ENCODE results near the gene VNN1.

Gene VNN1

DNA sequence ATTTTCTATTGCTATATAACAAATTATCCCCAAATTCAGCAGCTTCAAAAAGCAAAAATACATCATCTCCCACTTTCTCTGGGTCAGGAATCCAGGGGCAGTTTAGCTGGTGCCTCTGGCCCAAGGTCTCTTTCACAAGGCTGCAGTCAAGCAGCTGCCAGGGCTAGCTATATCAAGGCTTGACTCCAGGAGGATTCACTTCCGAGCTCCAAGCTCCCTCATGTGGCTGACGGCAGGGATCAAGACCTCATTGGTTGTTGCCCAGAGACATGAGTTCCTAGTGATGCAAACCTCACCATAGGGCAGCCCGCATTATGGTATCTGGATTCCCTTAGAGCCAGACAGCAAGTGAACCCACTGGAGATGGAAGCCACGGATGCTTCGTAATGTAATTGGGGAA lies 1.3 kb upstream of the VNN1 start:
- TF ChIP-seq, protein P1, sequence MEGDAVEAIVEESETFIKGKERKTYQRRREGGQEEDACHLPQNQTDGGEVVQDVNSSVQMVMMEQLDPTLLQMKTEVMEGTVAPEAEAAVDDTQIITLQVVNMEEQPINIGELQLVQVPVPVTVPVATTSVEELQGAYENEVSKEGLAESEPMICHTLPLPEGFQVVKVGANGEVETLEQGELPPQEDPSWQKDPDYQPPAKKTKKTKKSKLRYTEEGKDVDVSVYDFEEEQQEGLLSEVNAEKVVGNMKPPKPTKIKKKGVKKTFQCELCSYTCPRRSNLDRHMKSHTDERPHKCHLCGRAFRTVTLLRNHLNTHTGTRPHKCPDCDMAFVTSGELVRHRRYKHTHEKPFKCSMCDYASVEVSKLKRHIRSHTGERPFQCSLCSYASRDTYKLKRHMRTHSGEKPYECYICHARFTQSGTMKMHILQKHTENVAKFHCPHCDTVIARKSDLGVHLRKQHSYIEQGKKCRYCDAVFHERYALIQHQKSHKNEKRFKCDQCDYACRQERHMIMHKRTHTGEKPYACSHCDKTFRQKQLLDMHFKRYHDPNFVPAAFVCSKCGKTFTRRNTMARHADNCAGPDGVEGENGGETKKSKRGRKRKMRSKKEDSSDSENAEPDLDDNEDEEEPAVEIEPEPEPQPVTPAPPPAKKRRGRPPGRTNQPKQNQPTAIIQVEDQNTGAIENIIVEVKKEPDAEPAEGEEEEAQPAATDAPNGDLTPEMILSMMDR (conservative IDR thresholded peaks at IDR 0.05; ENCODE audit: low read length) = no peak
- TF ChIP-seq EZH2phosphoT487 (IDR thresholded peaks at IDR 0.05; ENCODE audit: borderline replicate concordance) = no peak
- no peaks in the 10 kb centered on the region for H3K27me3 ChIP-seq (ENCODE audit: insufficient read depth, low read length, poor library complexity, severe bottlenecking)
- no peaks in the 10 kb centered on the region for H4K20me1 ChIP-seq (ENCODE audit: insufficient read depth, low read length, poor library complexity, severe bottlenecking)
- no peak overlapping the region for H2AFZ ChIP-seq (ENCODE audit: low read length)
- no peaks in the 10 kb centered on the region for H3K9me2 ChIP-seq (replicated peaks; ENCODE audit: low read depth, low read length)
- no peaks in the 10 kb centered on the region for H3K9me3 ChIP-seq (ENCODE audit: insufficient read depth, low read depth, low read length)
- H3F3A ChIP-seq (ENCODE audit: low read depth) = no peaks in the 10 kb centered on the region
- H3K79me2 ChIP-seq (ENCODE audit: insufficient read depth, low read length) = no peaks in the 10 kb centered on the region
- no peaks in the 10 kb centered on the region for H3K4me1 ChIP-seq (ENCODE audit: insufficient read depth, low read length, poor library complexity, severe bottlenecking)
- H3K4me3 ChIP-seq (ENCODE audit: low read length, poor library complexity, severe bottlenecking) = no peak overlapping the region
- H3K4me2 ChIP-seq (ENCODE audit: low read depth, low read length, poor library complexity, severe bottlenecking) = no peak overlapping the region
- H3K36me3 ChIP-seq (ENCODE audit: insufficient read depth, low read length) = no peaks in the 10 kb centered on the region
- no peak overlapping the region for H3K9ac ChIP-seq (ENCODE audit: low read depth, low read length, poor library complexity, severe bottlenecking)

DNA sequence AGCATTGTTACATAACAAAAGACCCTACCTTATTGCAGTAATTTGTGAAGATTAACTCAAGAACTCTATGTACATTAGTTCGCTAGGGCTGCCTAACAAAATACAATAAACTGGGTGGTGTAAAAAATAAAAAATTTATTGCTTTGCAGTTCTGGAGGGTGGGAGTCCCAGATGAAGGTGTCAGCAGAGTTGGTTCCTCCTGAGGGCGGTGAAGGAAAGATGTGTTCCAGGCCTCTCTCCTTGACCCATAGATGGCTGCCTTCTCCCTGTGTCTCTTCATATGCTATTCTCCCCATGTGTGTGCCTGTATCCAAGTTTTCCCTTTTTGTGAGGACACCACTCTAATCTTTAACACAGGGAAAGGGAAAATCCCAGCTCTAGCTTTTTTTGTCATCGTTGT lies 305 bp upstream of the VNN1 start:
- Histone ChIP-seq H4K20me1 (ENCODE audit: insufficient read depth, low read length, poor library complexity, severe bottlenecking) (no peaks in the 10 kb centered on the region), H3K4me3 (ENCODE audit: low read length, poor library complexity, severe bottlenecking) (no peak overlapping the region), H3K79me2 (ENCODE audit: insufficient read depth, low read length) (no peaks in the 10 kb centered on the region), H3K27me3 (ENCODE audit: insufficient read depth, low read length, poor library complexity, severe bottlenecking) (no peaks in the 10 kb centered on the region), H2AFZ (ENCODE audit: low read length) (no peak overlapping the region), H3K36me3 (ENCODE audit: insufficient read depth, low read length) (no peaks in the 10 kb centered on the region), H3K9ac (ENCODE audit: low read depth, low read length, poor library complexity, severe bottlenecking) (no peak overlapping the region), H3F3A (ENCODE audit: low read depth) (no peaks in the 10 kb centered on the region), H3K9me2 (replicated peaks; ENCODE audit: low read depth, low read length) (no peaks in the 10 kb centered on the region), H3K4me1 (ENCODE audit: insufficient read depth, low read length, poor library complexity, severe bottlenecking) (no peaks in the 10 kb centered on the region), H3K4me2 (ENCODE audit: low read depth, low read length, poor library complexity, severe bottlenecking) (no peak overlapping the region), H3K9me3 (ENCODE audit: insufficient read depth, low read depth, low read length) (no peaks in the 10 kb centered on the region)
- TF ChIP-seq EZH2phosphoT487 (IDR thresholded peaks at IDR 0.05; ENCODE audit: borderline replicate concordance) = no peak
- TF ChIP-seq, protein P1 (conservative IDR thresholded peaks at IDR 0.05; ENCODE audit: low read length) = no peak

DNA sequence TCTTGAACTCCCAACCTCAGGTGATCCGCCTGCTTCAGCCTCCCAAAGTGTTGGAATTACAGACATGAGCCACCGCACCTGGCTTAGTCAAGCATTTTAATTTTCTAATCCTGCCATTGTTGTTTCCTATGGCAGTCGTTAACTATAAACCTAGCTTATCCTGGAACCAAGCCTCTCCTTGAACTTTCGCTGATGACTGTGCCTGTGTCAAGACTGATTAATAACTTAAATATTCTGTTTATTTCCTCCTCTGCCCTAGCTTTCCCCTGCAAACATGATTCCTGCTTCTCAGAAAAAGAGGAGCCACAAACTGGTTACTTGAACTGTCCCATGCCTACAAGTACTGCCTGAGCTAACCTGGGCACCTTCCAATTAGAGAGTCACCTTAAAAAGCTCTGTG lies 1.5 kb downstream of the VNN1 start:
- Histone ChIP-seq H3K9me2 (replicated peaks; ENCODE audit: low read depth, low read length) (no peaks in the 10 kb centered on the region), H3K9ac (ENCODE audit: low read depth, low read length, poor library complexity, severe bottlenecking) (no peak overlapping the region), H4K20me1 (ENCODE audit: insufficient read depth, low read length, poor library complexity, severe bottlenecking) (no peaks in the 10 kb centered on the region), H3K4me3 (ENCODE audit: low read length, poor library complexity, severe bottlenecking) (no peak overlapping the region), H3F3A (ENCODE audit: low read depth) (no peaks in the 10 kb centered on the region), H3K36me3 (ENCODE audit: insufficient read depth, low read length) (no peaks in the 10 kb centered on the region), H3K4me2 (ENCODE audit: low read depth, low read length, poor library complexity, severe bottlenecking) (no peak overlapping the region), H3K9me3 (ENCODE audit: insufficient read depth, low read depth, low read length) (no peaks in the 10 kb centered on the region), H3K27me3 (ENCODE audit: insufficient read depth, low read length, poor library complexity, severe bottlenecking) (no peaks in the 10 kb centered on the region), H2AFZ (ENCODE audit: low read length) (no peak overlapping the region), H3K4me1 (ENCODE audit: insufficient read depth, low read length, poor library complexity, severe bottlenecking) (no peaks in the 10 kb centered on the region), H3K79me2 (ENCODE audit: insufficient read depth, low read length) (no peaks in the 10 kb centered on the region)
- TF ChIP-seq EZH2phosphoT487 (IDR thresholded peaks at IDR 0.05; ENCODE audit: borderline replicate concordance) = no peak
- TF ChIP-seq, protein P1 (conservative IDR thresholded peaks at IDR 0.05; ENCODE audit: low read length) = no peak
